ENCODE data around the gene NFATC4.

The NFATC4 gene

GRCh38 chr14:24428628-24429394 lies 60.8 kb downstream of the NFATC4 start:
- TF ChIP-seq CTCF (IDR thresholded peaks at IDR 0.05; ENCODE audit: low read depth, low read length, missing control alignments), result no peak
- peak overlapping the region; percentile 62 for H3K4me3 ChIP-seq (ENCODE audit: low read depth, low read length)
- DNase-seq (ENCODE audit: low read depth), result no peak
